ENCODE results near the gene ZNRF1. TPM values are rescaled to one million over a fixed set of nuclear protein-coding genes. Genes with fewer than 3 reads are reported as not detected.

ZNRF1 gene
- total RNA-seq, 2 experiments from 2014 or later = 40.9 to 45.6 TPM

DNA sequence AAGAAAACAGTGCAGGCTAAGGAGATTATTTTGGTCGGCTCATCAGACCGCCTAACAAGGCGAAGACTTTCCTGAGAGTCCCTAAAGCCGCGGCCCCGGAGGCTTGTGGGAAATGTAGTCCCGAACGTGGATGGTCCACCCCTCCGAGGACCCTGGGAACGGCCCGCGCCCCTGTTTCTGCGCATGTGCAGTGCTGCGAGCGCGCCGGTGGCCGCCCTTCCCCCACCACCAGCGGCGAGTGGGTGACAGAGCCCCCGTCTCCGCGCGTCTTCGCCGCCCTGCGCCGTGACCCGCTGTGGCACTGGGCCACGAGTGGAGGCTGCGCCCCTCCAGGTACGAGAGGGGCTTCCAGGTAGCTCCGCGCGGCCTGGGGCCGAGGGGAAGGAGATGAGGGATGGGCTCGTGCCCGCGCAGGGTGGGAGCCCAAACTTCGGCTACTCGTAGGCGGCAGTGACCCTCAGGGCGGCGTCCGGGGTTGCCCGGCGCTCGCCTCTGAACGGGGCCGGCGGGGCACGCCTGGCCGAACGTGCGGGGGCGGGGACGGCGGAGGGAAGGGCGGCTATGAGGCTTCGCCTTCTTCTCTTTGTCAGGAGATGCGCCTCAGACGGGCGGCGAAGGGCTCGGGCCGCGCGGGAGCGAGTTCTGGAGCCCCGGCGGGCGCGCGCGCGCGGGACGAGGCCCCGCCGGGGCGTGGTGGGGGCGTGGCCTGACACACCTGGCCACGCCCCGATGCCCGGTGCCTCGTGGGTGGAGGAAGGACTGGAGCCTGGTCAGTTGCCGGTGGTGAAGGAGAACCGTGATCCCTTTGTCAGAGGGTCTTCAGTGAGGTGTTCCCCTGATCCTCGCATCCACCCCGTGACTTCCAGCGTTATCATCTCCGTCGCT is 149.7 kb downstream of the ZNRF1 start, which contains the start of gene ZFP1:
Gene ZFP1, plus strand, starts transcription at position 214 of the 885 bp plus-strand sequence. CDS start 4,428 bp downstream, outside the sequence.
- CTCF ChIA-PET = no interaction called here
- Mint-ChIP-seq H3K4me1 (ENCODE audit: low read depth) (peaks cover 29% of the 10 kb centered on the region), H3K9me3 (peaks cover 27% of the 10 kb centered on the region), H3K36me3 (peaks cover 36% of the 10 kb centered on the region), H3K27me3 (no peaks in the 10 kb centered on the region), H3K4me3 (peak within 1 kb of the TSS; percentile 87), H3K27ac (peak within 1 kb of the TSS; percentile 76)
- intact Hi-C loops (cut with micrococcal nuclease) = loop anchor here (1.0 to 5.0 kb wide), 4 partner anchors 38 to 851 kb away; partner anchors contain the start of genes CFDP1, PSMD7 and TMEM170A
- peak; percentile 96 for DNase-seq
- POLR2A ChIA-PET = no interaction called here

DNA sequence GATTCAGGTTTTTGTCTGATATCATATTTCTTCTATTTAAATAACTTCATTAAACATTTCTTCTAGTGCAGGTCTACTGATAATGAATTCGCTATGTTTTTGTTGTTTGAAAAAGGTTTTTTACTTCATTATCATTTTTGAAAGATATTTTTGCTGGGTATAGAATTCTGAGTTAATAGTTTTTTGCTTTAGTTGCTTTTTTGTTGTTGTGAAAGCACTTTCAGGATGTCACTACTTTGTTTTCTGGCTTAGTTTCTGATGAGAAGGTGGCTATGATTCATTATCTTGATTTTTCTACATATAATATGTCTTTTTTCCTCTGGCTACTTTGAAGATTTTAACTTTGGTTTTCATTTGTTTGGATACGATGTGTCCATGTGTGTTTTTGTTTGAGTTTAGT is 153.0 kb downstream of the ZNRF1 start:
- Mint-ChIP-seq H3K27ac (no peak overlapping the region), H3K27me3 (no peaks in the 10 kb centered on the region), H3K36me3 (peaks cover 56% of the 10 kb centered on the region), H3K4me1 (ENCODE audit: low read depth) (peaks cover 29% of the 10 kb centered on the region), H3K9me3 (peaks cover 27% of the 10 kb centered on the region), H3K4me3 (no peak overlapping the region)
- ChIA-PET POLR2A (no interaction called here), CTCF (no interaction called here)
- no peak for DNase-seq
- intact Hi-C loops (cut with micrococcal nuclease) = no loop called here

DNA sequence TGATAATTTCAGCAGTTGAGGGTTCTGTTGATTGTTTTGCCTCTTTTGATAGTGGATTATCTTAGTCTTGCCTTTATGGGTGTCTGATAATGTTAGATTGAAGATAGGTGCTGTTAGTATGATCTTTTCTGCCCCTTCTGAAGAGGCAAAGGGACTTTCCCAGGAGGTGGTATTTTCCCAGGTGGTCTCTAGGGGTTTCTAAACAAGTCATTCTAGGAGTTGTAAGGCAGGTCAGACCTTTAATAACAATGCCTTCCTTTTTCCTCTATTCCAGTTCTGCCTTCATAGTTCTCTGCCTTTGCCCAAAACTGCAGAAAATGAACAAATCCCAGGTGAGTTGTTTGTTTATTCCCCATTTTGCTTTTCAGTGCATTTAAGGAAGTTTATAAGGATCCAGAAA is 153.8 kb downstream of the ZNRF1 start:
- Mint-ChIP-seq H3K27me3 (no peaks in the 10 kb centered on the region), H3K9me3 (peaks cover 27% of the 10 kb centered on the region), H3K27ac (peak overlapping the region; percentile 39), H3K4me3 (no peak overlapping the region), H3K36me3 (peaks cover 61% of the 10 kb centered on the region), H3K4me1 (ENCODE audit: low read depth) (peaks cover 29% of the 10 kb centered on the region)
- ChIA-PET POLR2A (no interaction called here), CTCF (no interaction called here)
- DNase-seq = no peak
- intact Hi-C loops (cut with micrococcal nuclease) = no loop called here

DNA sequence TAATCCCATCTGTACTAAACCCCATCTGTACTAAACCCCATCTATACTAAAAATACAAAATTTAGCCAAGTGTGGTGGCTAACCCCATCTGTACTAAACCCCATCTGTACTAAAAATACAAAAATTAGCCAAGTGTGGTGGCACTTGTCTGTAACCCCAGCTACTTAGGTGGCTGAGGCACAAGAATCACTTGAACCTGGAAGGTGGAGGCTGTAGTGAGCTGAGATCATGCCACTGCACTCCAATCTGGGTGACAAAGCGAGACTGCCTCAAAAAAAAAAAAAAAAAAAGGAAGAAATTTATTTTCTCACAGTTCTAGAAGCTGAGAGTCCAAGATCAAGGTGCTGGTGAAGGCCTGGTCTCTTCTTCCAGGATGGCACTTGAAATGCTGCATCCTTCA is 161.6 kb downstream of the ZNRF1 start:
- H3K36me3 Mint-ChIP-seq = peaks cover 46% of the 10 kb centered on the region
- CTCF ChIA-PET = no interaction called here
- DNase-seq = no peak
- peaks cover 8% of the 10 kb centered on the region for H3K9me3 Mint-ChIP-seq
- no peak overlapping the region for H3K4me3 Mint-ChIP-seq
- no peaks in the 10 kb centered on the region for H3K27me3 Mint-ChIP-seq
- POLR2A ChIA-PET = no interaction called here
- intact Hi-C loops (cut with micrococcal nuclease) = no loop called here
- no peak overlapping the region for H3K27ac Mint-ChIP-seq
- H3K4me1 Mint-ChIP-seq (ENCODE audit: low read depth) = no peaks in the 10 kb centered on the region

Other genes starting within 250 kb of the ZNRF1 start
- under 1 TPM in 1 of 2 experiments, not detected in 1; 0.22 TPM for gene FA2H, start 224.2 kb upstream of the ZNRF1 start, total RNA-seq
- gene WDR59, start 13.9 kb upstream of the ZNRF1 start, total RNA-seq = 10 to 100 TPM; 63.5 to 65.7 TPM
- gene LDHD, start 117.8 kb downstream of the ZNRF1 start, total RNA-seq = under 1 TPM; 0.43 to 0.75 TPM
- gene ZFP1, start 149.5 kb downstream of the ZNRF1 start, total RNA-seq = 10 to 100 TPM; 17.2 to 19.4 TPM
- gene CTRB2, start 208.1 kb downstream of the ZNRF1 start, total RNA-seq = not detected
- gene CTRB1, start 220.0 kb downstream of the ZNRF1 start, total RNA-seq = not detected